ENCODE results near the gene CCDC8.

GRCh38 chr19:46413262-46414031, at the start of gene CCDC8:
- TF ChIP-seq MAX (IDR thresholded peaks at IDR 0.05) (no peak), CTCF (IDR thresholded peaks at IDR 0.05) (no peak), EP300 (IDR thresholded peaks at IDR 0.05) (no peak), KDM1A (IDR thresholded peaks at IDR 0.05; ENCODE audit: low read depth) (no peak)

All from A549 (cell line).